ENCODE results near the gene SNX4.
A peak's percentile ranks its signal among the peaks of the same experiment; 100 is the strongest.
"Not testable (repeated sequence)": the region's sequence is repeated elsewhere in the genome, so short reads cannot be mapped to it uniquely, and the experiment has no call there.

SNX4 gene

GRCh38 chr3:125519678-125520562, at the start of gene SNX4:
Gene SNX4, minus strand, starts transcription at chr3:125520202. Its CDS starts 30 bp downstream, at chr3:125520172.
- peak; percentile 90 for DNase-seq (ENCODE audit: low spot score)

- no peak for DNase-seq (ENCODE audit: low spot score)
These were observed 36.3 kb upstream of the SNX4 start for GRCh38 chr3:125556314-125556713.

- no peak for DNase-seq (ENCODE audit: low spot score)
These were observed 32.4 kb upstream of the SNX4 start for GRCh38 chr3:125552401-125552800.

DNA sequence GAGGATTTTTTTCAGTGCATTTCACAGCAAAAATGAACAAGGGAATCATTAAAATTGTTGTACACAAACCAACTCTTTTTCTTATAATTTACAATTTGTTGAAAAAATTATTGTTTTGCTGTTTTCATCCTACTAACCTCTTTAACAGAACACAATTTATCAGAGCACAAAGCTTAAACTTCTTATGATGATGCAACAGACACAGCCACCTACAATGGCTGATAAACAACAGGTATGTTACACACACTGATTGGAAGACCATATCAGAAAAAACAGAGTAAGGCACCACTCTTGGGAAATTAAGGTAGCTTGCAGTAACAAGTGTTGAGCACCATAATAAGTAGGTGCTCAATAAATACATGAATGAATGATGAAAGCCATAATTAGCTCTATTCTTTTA, 8.9 kb upstream of the SNX4 start:
- DNase-seq (ENCODE audit: low spot score): no peak

DNA sequence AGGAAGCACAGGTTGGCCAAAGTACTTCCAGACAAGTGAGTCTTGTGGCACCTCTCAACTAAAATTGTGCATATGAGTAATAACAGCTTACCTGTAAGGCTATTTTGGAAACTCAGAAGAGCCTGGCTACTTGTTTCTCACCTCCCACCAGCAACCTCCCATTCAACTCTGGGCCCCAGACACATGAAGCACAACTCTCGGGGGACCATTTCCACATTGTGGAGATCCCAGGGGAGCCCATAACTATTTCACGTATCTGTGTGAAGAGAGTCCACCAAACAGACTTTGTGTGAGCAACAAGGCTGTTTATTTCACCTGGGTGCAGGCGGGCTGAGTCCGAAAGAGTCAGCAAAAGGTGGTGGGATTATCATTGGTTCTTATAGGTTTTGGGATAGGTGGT, 5.2 kb upstream of the SNX4 start:
- no peak for DNase-seq (ENCODE audit: low spot score)

DNA sequence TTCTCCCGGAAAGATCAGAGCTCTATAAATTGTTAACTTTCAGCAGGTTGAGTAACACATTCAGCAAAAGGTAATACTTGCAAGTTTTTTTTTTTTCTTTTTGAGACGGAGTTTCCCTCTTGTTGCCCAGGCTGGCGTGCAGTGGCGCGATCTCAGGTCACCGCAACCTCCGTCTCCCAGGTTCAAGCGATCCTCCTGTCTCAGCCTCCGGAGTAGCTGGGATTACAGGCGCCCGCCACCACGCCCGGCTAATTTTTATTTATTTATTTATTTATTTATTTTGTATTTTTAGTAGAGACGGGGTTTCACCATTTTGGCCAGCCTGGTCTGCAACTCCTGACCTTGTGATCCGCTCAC, 539 bp upstream of the SNX4 start:
- DNase-seq (ENCODE audit: low spot score): not testable (repeated sequence)

GRCh38 chr3:125515421-125515820, 4.6 kb downstream of the SNX4 start:
- no peak for DNase-seq (ENCODE audit: low spot score)

- DNase-seq (ENCODE audit: low spot score): no peak
These were observed 6.4 kb downstream of the SNX4 start for GRCh38 chr3:125513490-125514115.

- peak; percentile 70 for DNase-seq (ENCODE audit: low spot score)
These were observed 7.7 kb downstream of the SNX4 start for GRCh38 chr3:125512135-125512920.

DNA sequence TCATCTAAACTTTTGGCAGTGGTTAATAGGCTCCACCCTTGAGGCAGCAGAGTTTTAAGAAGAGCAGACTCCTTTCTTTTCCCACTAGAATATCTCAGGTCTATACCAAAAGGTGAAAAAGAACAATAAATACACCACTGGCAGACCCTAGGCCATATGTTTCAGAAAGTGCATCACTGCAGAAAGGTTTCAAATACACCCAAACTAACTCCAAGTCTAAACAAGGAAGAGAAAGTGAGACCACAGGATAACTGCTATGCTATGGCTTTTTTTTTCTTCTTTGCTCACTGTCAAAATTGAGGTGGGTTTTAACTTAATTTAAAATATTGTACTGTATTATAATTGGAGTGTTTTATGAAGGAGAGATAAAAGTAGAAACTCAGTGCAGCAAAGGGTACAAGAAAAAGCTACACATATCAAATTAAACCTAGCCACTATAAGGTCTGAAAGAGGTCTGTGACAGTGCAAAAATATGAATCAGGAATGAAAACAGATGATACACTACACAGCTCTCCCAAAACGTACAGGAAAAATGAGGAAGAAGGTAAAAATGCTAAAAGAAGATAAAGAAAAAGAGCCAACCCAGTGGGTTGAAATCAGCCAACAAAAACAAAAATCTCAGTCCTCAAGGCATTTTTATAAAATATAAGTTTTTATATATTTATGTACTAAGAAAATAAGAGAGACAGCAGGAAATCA, 8.4 kb downstream of the SNX4 start:
- no peak for DNase-seq (ENCODE audit: low spot score)

DNA sequence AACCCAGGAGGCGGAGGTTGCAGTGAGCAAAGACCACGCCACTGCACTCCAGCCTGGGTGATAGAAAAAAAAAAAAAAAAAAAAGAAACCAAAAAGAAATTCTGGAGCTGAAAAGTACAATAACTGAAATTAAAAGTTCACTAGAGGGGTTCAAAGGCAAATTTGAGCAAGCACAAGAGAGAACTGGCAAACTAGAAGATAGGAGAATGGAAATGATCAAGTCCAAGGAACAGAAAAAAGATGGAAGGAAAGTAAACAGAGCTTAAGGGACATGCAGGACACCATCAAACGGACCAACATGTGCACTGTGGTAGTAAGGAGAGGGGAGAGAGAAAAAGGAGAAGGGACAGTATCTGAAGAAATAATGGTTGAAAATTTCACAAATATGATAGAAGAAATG, 12.9 kb downstream of the SNX4 start:
- no peak for DNase-seq (ENCODE audit: low spot score)

DNA sequence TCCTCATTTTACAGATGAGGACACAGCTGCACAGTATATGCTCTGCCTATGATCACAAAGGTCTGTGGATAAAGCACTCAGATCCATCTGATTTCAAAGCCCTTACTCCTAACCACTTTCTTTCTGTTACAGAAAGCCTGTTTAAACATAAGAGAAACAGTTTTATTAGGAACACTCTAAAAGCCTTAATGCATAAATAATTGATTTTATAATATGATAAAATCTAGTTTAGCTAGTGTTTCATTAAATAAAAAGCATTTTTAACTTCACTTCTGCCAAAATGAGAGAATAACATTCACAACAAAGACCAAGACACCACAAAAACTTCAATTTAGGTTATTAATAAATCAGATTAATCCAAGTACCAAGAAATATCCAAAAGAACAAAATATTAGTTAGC, 21.4 kb downstream of the SNX4 start:
- DNase-seq (ENCODE audit: low spot score): no peak

- no peak for DNase-seq (ENCODE audit: low spot score)
These were observed 23.3 kb downstream of the SNX4 start for GRCh38 chr3:125496701-125497100.

DNA sequence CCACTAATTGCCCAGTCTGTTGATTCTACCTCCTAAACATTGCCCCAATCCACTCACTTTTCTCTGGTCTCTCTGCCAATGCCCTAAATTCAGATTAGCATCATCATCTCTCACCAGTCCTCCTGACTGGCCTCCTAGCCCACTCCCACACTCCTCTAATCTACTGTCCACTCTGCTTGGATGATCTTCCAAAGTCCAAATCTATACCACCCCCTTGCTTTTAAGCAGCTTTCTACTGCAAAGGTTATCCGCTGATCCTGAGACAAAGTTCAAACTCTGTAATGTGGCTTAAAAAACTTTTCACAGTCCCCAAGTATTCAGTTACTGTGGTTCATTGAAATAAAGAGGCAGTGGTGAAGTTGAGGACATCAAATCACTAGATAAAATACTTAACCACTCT, 37.6 kb downstream of the SNX4 start:
- DNase-seq (ENCODE audit: low spot score): no peak

GRCh38 chr3:125481786-125482185, 38.2 kb downstream of the SNX4 start:
- no peak for DNase-seq (ENCODE audit: low spot score)

DNA sequence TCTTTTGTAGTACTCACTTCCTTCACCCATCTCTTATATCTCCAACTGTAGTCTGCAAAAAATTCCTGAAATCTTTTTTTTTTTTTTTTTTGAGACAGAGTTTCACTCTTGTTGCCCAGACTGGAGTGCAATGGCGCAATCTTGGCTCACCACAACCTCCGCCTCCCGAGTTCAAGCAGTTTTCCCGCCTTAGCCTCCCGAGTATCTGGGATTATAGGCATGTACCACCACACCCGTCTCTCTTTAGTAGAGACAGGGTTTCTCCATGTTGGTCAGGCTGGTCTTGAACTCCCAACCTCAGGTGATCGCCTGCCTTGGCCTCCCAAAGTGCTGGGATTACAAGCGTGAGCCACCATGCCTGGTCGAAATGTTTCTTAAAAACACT, 38.6 kb downstream of the SNX4 start:
- DNase-seq (ENCODE audit: low spot score): not testable (repeated sequence)

- no peak for DNase-seq (ENCODE audit: low spot score)
These were observed 39.2 kb downstream of the SNX4 start for GRCh38 chr3:125480656-125481374.

DNA sequence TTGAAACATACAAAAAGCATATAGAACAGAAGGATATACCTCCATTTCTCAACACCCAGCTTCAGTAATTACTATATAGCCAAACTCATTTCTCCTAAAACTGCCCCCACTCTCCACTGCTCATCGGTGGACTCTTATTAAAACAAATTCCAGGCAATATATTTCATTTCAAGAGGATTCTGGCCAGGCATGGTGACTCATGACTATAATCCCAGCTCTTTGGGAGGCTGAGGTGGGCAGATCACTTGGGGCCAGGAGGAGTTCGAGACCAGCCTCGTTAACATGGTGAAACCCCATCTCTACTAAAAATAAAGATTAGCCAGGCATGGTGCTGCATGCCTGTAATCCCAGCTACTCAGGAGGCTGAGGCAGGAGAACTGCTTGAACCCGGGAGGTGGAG, 40.9 kb downstream of the SNX4 start:
- no peak for DNase-seq (ENCODE audit: low spot score)

GRCh38 chr3:125478326-125478725, 41.7 kb downstream of the SNX4 start:
- no peak for DNase-seq (ENCODE audit: low spot score)

- DNase-seq (ENCODE audit: low spot score): no peak
These were observed 42.3 kb downstream of the SNX4 start for GRCh38 chr3:125477701-125478100.

GRCh38 chr3:125470671-125471070, 49.3 kb downstream of the SNX4 start:
- no peak for DNase-seq (ENCODE audit: low spot score)
